GM19240 (cell line): Measurements from ENCODE around the gene TTC16.
A peak's percentile ranks its signal among the peaks of the same experiment; 100 is the strongest.

Experiments
- DNase-seq: peaks from one replicate; pipeline ENCODE4 v3.0.0; 2011; ENCODE audit warnings: low spot score; ENCODE audit not compliant: insufficient read length

Gene TTC16

GRCh38 chr9:127763918-127764384, 48.1 kb downstream of the TTC16 start:
- no peak for DNase-seq

- DNase-seq: no peak
Measured at GRCh38 chr9:127765418-127765817, 49.5 kb downstream of the TTC16 start.

GRCh38 chr9:127767410-127767809, 51.5 kb downstream of the TTC16 start:
- no peak for DNase-seq

DNA sequence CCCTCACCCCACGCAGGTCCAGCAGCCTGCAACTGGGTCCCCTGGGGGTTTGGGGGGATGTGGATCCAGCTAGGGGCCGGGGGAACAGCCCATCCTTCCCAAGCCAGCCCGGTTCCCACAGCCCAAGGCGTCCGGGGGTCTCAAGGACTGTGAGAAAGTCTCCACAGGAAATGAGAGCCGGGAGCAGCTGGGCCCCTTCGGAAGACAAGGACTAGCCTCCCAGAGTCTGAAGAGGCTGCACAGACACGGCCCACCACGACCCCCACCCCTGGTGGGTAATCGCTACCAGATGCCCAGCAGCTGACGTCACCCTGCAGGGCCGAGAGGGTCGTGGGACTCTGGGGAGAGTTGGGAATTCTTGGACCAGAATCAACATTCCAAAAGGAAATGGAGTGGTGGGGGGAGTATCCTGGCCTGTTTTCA, 52.0 kb downstream of the TTC16 start:
- no peak for DNase-seq

GRCh38 chr9:127768698-127769097, 52.8 kb downstream of the TTC16 start:
- DNase-seq: no peak

DNA sequence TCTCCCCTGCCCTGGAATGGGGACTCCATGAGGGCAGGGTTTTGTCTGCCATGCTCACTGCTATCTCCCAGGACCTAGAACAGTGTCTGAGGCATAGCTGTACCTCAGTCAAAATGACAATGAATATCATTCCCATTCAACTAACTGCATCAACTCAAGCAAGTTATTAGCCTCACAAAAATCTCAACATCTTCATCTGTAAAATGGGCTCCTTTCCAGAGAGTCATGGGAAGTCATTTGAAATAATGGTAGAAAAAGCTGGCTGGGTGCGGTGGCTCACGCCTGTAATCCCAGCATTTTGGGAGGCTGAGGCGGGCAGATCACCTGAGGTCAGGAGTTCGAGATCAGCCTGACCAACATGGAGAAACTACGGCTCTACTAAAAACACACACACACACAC, 53.2 kb downstream of the TTC16 start:
- no peak for DNase-seq

DNA sequence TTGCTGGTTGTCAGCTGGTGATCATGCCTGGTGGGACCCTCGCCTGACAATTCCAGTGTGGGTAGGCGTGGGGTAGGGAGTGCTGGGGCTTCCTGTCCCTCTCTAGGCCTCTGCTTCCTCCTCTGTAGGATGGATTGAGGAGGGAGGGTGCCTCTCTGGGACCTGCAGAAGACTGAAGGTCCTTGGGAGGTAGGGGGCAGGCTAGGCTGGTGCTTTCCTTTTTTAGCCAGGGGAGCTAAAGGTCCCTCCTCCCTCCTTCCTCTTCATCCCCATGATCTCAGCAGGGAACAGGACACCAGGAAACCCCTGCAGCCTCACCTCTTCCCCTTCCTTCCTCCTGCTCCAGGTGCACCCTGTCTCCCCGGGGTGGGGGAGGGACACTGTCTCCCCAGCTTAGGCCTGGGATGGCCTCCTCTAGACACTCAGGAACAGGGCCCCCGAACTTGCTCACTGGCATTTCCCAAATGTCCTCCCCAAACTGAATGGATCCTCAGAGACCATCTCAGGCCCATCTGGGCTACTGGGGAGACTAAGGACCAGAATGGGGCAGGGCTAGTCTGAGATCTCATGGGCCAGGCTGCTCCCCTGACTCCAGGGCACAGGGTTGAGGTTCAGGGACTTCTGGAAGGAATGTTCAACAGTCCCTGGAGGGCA, 54.2 kb downstream of the TTC16 start:
- DNase-seq: no peak

- no peak for DNase-seq
Measured at GRCh38 chr9:127770583-127770904, 54.7 kb downstream of the TTC16 start.

DNA sequence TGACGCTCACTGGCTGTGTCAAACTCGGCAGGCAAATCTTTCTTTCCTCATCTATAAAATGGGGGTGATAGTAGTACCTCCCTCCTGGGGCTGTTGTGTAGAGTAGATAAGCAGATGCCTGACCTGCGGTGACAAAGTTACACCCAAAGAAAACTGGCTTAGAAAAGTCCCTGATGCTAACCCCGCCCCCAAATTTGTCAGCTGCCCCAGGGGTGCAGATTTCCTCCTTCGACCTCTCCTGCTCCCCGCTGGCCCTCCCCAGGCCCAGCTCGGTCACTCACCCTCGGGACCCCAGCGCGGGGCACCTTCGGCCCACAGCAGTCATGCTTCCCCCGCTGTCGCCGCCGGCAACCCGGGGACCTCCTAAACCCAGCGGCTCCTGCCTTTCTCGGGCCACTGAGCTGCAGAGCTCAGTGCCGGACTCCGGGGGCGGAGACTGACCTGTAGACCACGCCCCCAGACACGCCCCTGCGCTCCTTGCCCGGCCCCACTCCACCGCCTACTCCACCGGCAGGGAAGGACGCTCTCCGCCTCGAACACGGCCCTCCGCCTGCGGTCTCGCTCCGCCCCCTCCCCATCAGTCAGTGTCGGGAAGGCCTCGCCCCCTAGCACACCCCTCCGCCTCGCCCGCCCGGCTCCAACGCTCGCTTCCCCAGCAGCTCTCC, 55.2 kb downstream of the TTC16 start:
- peak; percentile 70 for DNase-seq

DNA sequence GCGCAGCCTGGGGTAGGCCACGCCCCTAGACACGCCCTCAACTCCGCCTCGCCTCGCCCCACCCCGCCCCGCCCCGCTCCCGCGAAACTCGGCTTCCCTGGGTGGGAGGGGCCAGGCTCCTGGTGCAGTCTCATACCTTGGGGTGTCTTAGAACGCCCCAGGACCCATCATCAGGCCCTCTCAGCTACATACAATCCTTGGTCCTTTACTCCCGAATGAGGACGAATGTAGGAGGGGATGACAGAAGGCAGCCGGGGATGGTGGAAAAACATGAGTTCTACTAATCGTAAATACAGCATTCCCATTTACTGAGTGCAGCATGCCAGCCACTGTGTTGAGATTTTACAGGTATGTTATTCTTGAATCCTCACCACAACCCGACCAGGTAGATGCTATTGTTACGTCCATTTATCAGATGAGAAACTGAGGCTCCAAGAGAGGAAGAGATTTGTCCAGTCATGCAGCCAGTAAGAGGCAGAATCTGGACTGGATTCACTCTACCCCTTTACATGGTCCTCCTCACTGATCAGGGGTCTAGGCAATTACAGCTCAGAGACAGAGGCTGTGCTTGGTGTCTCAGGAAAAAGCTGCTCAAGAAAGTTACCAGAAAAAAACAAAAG, 55.8 kb downstream of the TTC16 start:
- no peak for DNase-seq

- no peak for DNase-seq
Measured at GRCh38 chr9:127772603-127773002, 56.7 kb downstream of the TTC16 start.

DNA sequence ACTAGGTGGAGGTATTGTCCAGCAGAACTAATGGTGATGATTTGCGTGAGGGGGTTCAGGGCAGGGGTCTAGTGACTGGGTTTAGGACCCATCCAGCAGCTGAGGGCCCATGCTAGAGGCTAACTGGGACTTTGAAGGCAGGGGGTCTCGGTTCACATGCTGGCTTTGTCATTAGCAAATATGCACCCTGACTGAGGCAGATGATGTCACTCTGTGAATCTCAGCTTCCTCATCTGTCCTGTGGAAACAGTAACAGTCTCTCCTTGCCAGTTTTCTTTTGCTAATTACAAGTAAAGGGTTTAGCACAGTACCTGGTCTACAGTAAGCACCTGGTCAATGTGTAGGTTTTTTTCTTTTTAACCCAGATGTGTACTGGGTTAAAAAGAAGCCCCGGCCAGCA, 57.4 kb downstream of the TTC16 start:
- no peak for DNase-seq

- DNase-seq: no peak
Measured at GRCh38 chr9:127773981-127774380, 58.1 kb downstream of the TTC16 start.

DNA sequence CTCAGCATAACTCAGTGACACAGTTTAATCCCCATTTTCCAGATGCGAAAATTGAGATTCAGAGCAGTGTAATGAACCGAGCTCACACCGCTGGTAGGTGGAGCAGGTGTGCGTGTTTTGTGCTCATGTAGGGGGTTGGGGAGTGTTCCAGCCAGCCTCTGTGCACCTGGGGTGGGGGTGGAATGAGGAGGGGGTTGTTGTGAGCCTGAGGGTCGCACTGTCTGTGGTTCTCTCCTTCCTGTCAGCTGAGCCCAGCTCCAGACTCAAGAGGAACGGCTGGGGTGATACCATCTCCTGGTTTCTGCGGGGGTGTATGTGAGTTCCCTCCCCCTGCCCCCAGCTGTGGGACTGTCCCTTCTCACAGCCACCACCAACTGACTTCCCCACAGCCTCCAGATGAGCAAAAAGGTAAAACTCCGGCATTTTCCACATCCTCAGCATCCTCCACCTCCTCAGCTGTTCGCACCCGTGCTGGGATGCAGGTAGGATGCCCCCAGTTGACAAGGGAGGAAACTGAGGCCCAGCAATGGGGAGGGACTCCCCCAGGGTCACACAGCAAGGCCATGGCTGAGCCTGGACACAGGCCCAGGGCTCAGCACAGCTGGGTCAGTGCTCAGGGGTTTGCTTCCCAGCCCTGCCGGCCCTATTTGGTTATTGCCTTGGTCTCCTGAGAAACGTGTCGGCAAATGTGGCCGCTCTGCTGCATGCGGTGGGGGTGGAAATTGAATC, 60.5 kb downstream of the TTC16 start:
- DNase-seq: no peak

DNA sequence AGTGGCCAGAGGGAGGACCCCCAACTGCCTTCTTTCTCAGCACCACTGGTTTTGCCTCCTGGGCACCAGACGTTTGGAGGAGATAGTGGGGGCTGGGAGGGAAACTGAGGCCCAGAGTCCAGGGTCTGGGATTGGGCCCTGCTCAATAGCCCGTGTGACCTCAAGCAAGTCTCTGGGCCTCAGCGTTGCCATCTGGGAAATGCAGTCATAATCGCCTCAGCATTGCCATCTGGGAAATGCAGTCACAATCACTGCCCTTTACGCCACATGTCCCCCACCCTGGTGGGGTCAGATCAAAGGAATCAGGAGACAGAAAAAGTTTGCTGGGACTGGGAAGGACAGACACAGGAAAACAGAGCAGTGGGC, 61.0 kb downstream of the TTC16 start:
- no peak for DNase-seq

- DNase-seq: no peak
Measured at GRCh38 chr9:127777368-127777980, 61.6 kb downstream of the TTC16 start.

DNA sequence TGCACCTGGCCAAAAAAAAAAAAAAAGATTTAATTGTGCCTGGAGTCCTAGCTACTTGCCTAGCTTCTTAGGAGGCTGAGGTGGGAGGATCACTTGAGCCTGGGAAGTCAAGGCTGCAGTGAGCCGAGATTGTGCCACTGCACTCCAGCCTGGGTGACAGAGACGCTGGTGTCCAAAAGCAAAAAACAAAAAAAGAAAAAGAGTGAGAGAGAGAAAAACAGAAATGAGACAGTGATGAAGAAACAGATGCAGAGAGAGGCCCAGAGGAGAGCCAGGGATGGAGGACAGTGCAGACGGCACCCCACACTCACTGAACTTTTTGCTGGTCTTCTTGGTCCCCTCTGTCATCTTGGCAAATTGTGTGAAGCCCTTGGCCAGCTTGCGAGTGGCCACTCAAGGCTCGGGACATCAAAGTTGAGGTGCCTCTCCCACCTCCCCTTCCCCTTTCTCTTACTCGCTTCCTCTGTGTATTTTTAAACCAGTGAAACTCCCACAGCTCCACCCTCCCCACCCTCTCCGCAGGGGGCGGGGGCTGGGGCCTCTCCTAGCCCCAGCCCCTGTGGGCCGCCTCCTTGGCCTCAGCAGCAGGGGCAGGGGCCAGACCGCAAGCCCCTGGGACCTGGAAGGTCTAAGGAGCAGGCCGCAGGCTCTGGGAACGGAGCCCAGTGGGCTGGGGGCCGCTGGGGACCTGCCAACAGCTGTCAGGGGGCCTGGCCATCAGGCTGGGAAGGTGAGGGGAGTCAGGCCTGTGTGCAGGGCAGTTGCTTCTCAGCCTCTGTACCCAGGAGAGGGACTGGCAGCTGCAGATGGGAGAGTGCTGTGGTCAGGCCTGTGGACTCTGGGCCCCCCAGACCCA, 62.6 kb downstream of the TTC16 start, which contains the start of gene SH2D3C:
Gene SH2D3C (minus strand): TSS at position 387 of the 856 bp plus-strand sequence. CDS start 39 bp downstream, at position 348.
- DNase-seq: no peak

- DNase-seq: no peak
Measured at GRCh38 chr9:127779136-127779981, 63.5 kb downstream of the TTC16 start.

DNA sequence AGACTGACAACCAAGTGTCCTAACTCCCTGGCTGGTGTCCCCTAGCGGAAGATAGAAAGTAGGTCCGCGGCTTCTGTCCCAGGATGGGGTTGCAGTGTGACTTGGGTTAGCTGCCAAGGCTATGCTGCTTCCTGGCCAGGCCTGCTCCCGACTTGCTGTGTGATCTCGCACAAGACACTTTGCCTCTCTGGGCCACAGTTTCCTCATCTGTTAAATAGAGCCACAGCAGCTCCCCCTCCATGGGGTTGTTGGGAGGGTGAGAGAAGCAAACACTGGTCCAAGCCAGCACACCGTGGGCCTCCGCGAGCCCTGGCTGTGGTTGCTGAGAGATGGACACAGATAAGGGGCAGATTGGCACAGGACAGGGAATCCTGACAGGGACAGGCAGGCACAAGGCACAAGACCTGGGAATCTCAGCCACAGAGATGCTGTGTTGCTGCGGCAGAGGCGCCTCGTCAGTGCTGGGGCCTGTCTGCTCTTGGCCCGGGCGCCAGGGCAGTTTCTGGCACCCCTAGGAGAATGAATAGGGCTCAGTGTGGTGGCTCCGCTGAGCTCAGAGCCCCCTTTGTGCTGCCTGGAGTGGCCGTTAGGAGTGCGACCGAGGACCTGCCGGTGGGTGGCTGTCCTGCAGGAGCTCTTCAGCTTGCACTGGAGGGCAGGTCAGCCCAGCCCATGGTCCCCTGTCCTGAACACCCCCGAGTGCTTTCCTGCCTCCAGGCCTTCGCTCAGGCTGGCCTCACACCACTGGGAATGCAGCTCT, 64.4 kb downstream of the TTC16 start:
- no peak for DNase-seq
